ENCODE data around the gene ZNF2. TPM values are rescaled to one million over a fixed set of nuclear protein-coding genes. Genes with fewer than 3 reads are reported as not detected.

ZNF2 gene
- polyA plus RNA-seq (2012; ENCODE audit: insufficient read depth, insufficient read length, low read depth) = 3.7 TPM

- no peaks in the 10 kb centered on the region for H3K36me3 ChIP-seq
- H3K4me3 ChIP-seq (ENCODE audit: low read depth, low read length) = peak within 1 kb of the TSS; percentile 79
- DNase-seq = peak; percentile 90
- TF ChIP-seq CTCF (IDR thresholded peaks at IDR 0.05; ENCODE audit: low read depth, low read length) = no peak
- H3K27me3 ChIP-seq = no peaks in the 10 kb centered on the region
- H3K4me1 ChIP-seq = no peaks in the 10 kb centered on the region
- H3K9me3 ChIP-seq = no peaks in the 10 kb centered on the region
Measured at GRCh38 chr2:95165371-95166064, at the start of gene ZNF2. Gene ZNF2, plus strand, starts transcription at chr2:95165809. Its CDS starts 10,418 bp downstream, at chr2:95176227.

GRCh38 chr2:95121093-95121406 is 44.6 kb upstream of the ZNF2 start:
- no peaks in the 10 kb centered on the region for H3K36me3 ChIP-seq
- no peak for DNase-seq
- no peak for TF ChIP-seq CTCF (IDR thresholded peaks at IDR 0.05; ENCODE audit: low read depth, low read length)

GRCh38 chr2:95121407-95122196 is 44.0 kb upstream of the ZNF2 start, which contains the start of gene MRPS5:
Gene MRPS5, minus strand, starts transcription at chr2:95121808. Its CDS starts 17 bp downstream, at chr2:95121791.
- Histone ChIP-seq H3K27me3 (no peaks in the 10 kb centered on the region), H3K9me3 (no peaks in the 10 kb centered on the region), H3K36me3 (no peaks in the 10 kb centered on the region), H3K4me1 (no peaks in the 10 kb centered on the region), H3K4me3 (ENCODE audit: low read depth, low read length) (peak within 1 kb of the TSS; percentile 81)
- peak; percentile 81 for DNase-seq
- no peak for TF ChIP-seq CTCF (IDR thresholded peaks at IDR 0.05; ENCODE audit: low read depth, low read length)

More at GRCh38 chr2:95121093-95121406, 44.6 kb upstream of the ZNF2 start:
- no peaks in the 10 kb centered on the region for H3K9me3 ChIP-seq
- H3K4me1 ChIP-seq = no peaks in the 10 kb centered on the region
- H3K27me3 ChIP-seq = no peaks in the 10 kb centered on the region
- peak overlapping the region; percentile 81 for H3K4me3 ChIP-seq (ENCODE audit: low read depth, low read length)

GRCh38 chr2:95122197-95122551 is 43.4 kb upstream of the ZNF2 start:
- Histone ChIP-seq H3K4me3 (ENCODE audit: low read depth, low read length) (peak overlapping the region; percentile 81), H3K4me1 (no peaks in the 10 kb centered on the region), H3K36me3 (no peaks in the 10 kb centered on the region), H3K27me3 (no peaks in the 10 kb centered on the region), H3K9me3 (no peaks in the 10 kb centered on the region)
- no peak for TF ChIP-seq CTCF (IDR thresholded peaks at IDR 0.05; ENCODE audit: low read depth, low read length)
- no peak for DNase-seq

- no peaks in the 10 kb centered on the region for H3K27me3 ChIP-seq
- H3K36me3 ChIP-seq = no peaks in the 10 kb centered on the region
- H3K4me1 ChIP-seq = no peaks in the 10 kb centered on the region
- no peak overlapping the region for H3K4me3 ChIP-seq (ENCODE audit: low read depth, low read length)
- TF ChIP-seq CTCF (IDR thresholded peaks at IDR 0.05; ENCODE audit: low read depth, low read length) = no peak
- H3K9me3 ChIP-seq = no peaks in the 10 kb centered on the region
- no peak for DNase-seq
Measured at GRCh38 chr2:95138702-95139101, 26.9 kb upstream of the ZNF2 start.

GRCh38 chr2:95143838-95144237 is 21.8 kb upstream of the ZNF2 start:
- no peak for DNase-seq
- Histone ChIP-seq H3K4me1 (no peaks in the 10 kb centered on the region), H3K4me3 (ENCODE audit: low read depth, low read length) (no peak overlapping the region), H3K9me3 (no peaks in the 10 kb centered on the region), H3K36me3 (no peaks in the 10 kb centered on the region), H3K27me3 (no peaks in the 10 kb centered on the region)
- no peak for TF ChIP-seq CTCF (IDR thresholded peaks at IDR 0.05; ENCODE audit: low read depth, low read length)
